Omental fat pad (tissue), 4 donors: ENCODE measurements around the gene CRYGS. TPM values are rescaled to one million over a fixed set of nuclear protein-coding genes. Genes with fewer than 3 reads are reported as not detected.

ENCODE experiments used
- ATAC-seq: fragments of 150-250 bp; one replicate; pipeline ENCODE4 v1.9.1; 2016; ENCODE audit warnings: mild to moderate bottlenecking, moderate library complexity; ENCODE audit not compliant: low FRiP score
- DNase-seq: peaks from one replicate; pipeline ENCODE4 v3.0.0-alpha.2; 2019; ENCODE audit warnings: low spot score
- total RNA-seq, 4 donors: library from RNA; depleted of rRNA; stranded (reverse); fragments of >200 nt; gene quantifications; one replicate each; pipeline ENCODE4 v1.1.0, GENCODE V29; 2016
- TF ChIP-seq, protein P1 (sequence below), 3 donors: fragments of 450-650 bp; IDR thresholded peaks; one replicate each; pipeline ENCODE4 v1.5.1; 2016 to 2017; ENCODE audit warnings: antibody characterized with exemption in 3 of 3, mild to moderate bottlenecking in 3 of 3, moderate library complexity in 2 of 3

Gene CRYGS
- total RNA-seq, 4 donors from 2014 or later, result 0.93 to 6.5 (median 3.4) TPM

DNA sequence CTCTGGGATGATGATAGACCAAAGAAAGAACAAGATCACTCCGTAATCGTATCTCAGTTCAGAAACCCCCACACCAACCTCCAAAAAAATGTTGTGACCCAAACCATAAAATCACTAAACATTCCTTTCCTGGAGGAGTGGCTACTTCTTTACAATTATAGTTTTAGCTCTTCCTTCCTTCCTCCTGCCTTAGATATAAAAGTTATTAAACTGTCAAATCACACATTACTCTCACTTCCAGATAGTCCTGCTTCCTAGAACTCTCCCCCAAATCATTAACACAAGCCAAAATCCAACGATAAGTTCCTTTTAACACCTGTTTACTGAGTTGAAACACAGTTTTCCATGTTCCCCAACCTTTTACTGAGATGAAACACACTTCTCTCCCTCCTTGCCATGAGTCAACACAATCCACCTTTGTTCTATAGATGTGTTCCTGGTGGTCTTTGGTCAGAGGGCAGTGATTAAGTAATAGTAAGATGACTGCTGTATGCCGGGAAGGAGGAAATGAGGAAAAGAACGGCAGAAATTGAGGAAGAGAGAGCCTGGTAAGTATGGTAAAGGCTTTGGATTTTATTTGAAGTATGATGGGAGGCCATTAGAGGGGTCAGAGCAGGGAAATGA is 8.3 kb upstream of the CRYGS start:
- TF ChIP-seq, protein P1, sequence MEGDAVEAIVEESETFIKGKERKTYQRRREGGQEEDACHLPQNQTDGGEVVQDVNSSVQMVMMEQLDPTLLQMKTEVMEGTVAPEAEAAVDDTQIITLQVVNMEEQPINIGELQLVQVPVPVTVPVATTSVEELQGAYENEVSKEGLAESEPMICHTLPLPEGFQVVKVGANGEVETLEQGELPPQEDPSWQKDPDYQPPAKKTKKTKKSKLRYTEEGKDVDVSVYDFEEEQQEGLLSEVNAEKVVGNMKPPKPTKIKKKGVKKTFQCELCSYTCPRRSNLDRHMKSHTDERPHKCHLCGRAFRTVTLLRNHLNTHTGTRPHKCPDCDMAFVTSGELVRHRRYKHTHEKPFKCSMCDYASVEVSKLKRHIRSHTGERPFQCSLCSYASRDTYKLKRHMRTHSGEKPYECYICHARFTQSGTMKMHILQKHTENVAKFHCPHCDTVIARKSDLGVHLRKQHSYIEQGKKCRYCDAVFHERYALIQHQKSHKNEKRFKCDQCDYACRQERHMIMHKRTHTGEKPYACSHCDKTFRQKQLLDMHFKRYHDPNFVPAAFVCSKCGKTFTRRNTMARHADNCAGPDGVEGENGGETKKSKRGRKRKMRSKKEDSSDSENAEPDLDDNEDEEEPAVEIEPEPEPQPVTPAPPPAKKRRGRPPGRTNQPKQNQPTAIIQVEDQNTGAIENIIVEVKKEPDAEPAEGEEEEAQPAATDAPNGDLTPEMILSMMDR (IDR thresholded peaks at IDR 0.05), result no peak
- DNase-seq (no peak), ATAC-seq (no peak)

DNA sequence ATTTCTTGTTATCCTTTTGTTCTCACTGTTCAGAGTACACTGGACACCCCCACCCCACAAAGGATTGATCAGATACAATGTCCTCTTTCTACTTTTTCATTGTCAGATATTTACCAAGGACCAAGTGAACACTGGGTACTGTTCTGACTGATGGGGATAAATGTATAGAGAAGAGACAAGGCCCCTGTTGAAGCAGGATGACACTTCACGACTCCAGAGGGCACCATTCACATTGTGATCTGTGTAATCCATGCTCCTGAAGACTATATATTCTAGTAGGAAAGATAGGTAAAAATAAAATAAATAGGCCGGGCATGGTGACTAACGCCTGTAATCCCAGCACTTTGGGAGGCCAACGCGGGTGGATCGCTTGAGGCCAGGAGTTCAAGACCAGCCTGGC is 7.2 kb upstream of the CRYGS start:
- DNase-seq (no peak), ATAC-seq (no peak)
- TF ChIP-seq, protein P1 (IDR thresholded peaks at IDR 0.05), result no peak

DNA sequence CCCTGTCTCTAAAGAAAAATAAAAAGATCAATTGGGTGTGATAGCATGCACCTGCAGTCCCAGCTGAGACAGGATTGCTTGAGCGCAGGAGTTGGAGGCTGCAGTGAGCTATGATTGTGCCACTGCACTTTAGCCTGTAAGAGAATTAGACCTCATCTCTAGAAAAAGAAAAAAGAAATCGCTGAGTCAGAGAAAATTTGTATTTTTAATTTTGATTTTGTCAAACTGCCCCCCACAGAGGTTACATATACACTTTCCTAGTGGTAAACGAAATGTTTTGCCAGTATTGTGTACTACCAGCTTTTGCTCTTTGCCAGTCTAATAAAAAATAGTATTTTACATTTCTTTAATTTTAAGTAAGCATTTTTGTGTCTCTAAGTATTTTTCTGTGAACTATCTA is 5.3 kb upstream of the CRYGS start:
- TF ChIP-seq, protein P1 (IDR thresholded peaks at IDR 0.05), result no peak
- ATAC-seq (no peak), DNase-seq (no peak)

DNA sequence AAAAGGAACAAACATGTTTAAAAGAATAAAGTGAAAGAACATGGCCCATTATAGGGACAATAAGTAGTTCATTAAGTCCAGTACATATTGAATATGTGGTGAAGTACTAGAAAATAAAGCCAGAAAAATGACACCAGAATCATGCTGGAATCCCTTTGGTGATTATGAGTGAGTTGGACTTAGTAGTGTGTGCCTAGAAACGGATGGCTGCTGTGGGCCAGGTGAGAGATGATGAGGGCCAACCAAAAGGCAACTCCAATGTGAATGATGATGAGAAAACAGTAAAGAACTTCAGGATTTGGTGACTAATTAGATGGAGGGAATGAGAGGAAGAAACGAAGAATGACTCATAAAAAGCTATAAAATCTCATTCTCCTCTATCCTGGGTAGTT is 3.3 kb downstream of the CRYGS start:
- ATAC-seq (peak; percentile 12), DNase-seq (no peak)
- TF ChIP-seq, protein P1 (IDR thresholded peaks at IDR 0.05), result no peak

DNA sequence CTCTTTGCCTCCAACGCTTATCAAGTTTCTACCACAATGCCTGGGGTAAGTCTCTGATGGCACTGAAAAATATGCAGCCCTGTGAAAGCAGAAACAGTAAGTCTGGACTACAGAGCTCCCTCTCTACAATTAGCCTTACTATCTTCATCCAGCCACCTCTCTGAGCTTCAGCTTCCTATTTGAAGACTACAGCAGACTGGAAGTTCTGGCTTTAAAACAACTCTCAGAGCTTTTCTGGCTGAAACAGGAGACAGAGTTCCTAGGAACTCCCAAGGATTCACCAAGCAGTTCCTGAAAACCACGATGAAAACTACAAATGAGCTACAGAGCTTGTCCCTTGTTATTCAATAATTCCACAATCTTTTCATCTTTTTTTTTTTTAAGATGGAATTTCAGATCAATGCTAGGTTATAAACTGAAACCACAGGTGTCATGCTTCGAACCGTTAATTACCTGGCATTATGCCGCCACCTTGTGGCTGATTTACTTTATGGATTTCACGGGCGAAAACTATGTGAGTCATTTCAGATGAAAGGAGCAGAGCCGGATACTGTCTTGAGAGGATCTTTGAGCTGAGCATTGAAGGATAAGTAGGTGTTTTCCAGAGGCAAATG is 3.9 kb downstream of the CRYGS start:
- DNase-seq (peak; percentile 69), ATAC-seq (peak; percentile 76)
- TF ChIP-seq, protein P1 (IDR thresholded peaks at IDR 0.05), result peak in 1 of 3 donors; percentile 40

DNA sequence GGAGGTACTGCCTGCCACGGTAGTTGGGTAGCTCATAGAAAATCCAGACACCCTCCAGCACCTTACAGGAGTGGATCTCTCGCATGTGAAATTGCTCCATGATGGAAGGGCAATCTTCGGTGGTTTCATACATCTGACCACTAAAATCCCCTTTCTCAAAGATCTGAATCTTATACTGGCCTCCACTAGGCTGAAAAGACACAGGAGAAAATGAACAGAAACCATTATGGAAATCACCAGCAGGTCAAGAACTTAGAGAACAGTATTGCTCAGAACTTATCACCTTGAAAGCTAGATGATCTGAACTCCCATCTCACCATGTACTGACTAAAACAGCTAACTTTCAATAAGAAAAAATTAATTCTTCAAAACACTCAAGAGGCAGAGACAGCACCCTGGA is 5.4 kb downstream of the CRYGS start:
- DNase-seq (no peak), ATAC-seq (no peak)
- TF ChIP-seq, protein P1 (IDR thresholded peaks at IDR 0.05), result no peak
